ENCODE data around the gene CCDC80.

The CCDC80 gene, protein sequence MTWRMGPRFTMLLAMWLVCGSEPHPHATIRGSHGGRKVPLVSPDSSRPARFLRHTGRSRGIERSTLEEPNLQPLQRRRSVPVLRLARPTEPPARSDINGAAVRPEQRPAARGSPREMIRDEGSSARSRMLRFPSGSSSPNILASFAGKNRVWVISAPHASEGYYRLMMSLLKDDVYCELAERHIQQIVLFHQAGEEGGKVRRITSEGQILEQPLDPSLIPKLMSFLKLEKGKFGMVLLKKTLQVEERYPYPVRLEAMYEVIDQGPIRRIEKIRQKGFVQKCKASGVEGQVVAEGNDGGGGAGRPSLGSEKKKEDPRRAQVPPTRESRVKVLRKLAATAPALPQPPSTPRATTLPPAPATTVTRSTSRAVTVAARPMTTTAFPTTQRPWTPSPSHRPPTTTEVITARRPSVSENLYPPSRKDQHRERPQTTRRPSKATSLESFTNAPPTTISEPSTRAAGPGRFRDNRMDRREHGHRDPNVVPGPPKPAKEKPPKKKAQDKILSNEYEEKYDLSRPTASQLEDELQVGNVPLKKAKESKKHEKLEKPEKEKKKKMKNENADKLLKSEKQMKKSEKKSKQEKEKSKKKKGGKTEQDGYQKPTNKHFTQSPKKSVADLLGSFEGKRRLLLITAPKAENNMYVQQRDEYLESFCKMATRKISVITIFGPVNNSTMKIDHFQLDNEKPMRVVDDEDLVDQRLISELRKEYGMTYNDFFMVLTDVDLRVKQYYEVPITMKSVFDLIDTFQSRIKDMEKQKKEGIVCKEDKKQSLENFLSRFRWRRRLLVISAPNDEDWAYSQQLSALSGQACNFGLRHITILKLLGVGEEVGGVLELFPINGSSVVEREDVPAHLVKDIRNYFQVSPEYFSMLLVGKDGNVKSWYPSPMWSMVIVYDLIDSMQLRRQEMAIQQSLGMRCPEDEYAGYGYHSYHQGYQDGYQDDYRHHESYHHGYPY

DNA sequence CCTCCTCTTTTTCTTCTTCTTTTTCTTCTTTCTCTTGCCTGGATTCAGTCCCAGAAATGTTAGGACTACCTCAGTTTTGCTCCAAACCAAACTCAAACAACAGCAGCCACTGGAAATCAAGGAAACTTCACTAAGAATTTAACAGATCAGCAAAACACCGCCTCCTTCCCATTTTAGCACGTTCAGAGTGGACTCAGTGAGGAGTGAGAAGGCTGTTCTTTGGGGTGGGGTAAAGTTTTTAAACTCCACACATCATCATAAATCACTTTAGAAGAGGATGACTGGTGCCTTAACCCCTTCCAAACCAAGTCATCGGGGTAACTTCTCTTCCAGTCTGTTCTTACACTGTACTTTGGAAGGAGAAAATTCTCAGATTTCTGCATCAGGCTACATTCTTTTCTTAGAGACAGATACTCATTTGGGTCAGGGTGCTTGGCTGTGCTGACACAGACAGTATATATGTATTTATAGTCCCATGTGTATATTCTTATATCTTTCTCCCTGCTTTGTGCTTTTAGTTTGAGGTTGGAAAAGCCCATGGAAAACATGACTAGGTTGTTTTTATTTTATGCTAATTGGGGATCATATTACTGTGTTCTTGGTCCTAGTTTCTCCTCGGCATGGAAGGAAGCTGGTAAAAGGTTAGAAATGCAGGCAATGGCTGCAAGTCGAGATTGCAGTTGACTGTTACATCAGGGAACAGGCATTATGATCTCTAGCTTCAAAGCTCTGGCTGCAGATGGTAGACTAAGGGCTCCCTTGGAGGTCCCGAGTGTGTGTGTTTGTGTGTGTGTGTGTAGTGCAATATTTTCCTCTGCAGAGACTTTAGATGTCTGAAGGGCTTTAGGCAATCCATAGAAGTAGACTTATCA lies at the start of gene CCDC80:
TSS of gene CCDC80 (minus strand) at position 214 of the 872 bp plus-strand sequence. CDS start 1,238 bp downstream, outside the sequence.
- DNase-seq (ENCODE audit: low spot score) (no peak), FAIRE-seq (no peak)

DNA sequence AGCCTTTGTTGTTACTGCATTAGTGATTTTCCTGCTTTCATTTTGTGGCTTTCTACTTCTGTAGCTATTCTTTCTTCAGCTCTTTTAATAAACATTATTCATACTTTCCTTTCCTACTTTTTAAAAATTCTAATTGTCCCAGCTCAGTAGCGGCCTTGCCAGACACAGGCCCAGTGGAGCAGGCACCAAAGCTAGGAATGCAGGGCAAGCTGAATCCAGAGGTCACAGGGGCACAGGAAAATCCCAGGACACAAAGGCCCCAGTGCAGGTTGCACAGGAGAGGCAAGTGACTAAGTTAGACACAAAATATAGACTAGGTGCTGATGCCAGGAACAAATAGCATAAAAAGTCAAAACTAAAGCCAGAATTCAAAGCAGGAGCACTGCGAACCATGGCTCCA lies 49.0 kb upstream of the CCDC80 start:
- DNase-seq (ENCODE audit: low spot score) (no peak), FAIRE-seq (no peak)

DNA sequence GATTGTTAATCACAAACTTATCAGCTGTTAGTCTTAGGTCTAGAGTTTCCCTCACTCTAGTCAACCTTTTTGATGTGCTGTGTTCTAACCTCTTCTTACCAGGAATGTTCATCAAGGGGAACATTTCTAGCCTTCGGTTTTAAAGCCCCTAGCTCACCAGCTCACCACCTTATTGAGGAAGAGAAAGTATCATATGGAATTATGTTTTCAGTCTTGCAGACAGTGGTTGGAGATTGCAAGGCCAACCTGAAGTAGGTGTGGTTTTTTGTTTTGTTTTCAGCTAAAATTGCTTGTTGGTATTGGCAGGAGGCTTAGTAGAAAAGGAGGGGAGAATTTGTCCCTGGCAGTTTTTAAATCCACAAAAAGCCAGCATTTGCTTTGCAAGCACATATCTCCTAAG lies 48.4 kb upstream of the CCDC80 start:
- FAIRE-seq (no peak), DNase-seq (ENCODE audit: low spot score) (no peak)

DNA sequence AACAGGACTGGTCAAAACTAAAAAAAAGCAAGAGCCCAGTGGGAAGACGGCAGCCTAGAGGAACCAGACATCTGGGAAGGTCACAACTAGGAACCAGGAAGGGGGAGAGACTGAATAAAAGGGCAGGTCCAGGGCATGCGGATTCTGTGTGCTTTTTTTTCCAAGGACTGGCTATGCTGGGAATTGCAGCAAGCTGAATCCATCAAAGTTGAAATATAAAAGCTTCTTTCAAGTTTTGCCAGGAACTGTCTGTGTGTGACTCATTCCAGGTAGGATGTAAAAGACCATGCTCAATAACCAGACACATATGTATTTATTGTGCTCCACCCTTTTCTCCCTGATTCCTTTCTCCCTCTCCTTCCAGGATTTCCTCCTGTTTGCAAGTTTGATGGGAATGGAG lies 47.9 kb upstream of the CCDC80 start:
- FAIRE-seq (no peak), DNase-seq (ENCODE audit: low spot score) (peak; percentile 58)

DNA sequence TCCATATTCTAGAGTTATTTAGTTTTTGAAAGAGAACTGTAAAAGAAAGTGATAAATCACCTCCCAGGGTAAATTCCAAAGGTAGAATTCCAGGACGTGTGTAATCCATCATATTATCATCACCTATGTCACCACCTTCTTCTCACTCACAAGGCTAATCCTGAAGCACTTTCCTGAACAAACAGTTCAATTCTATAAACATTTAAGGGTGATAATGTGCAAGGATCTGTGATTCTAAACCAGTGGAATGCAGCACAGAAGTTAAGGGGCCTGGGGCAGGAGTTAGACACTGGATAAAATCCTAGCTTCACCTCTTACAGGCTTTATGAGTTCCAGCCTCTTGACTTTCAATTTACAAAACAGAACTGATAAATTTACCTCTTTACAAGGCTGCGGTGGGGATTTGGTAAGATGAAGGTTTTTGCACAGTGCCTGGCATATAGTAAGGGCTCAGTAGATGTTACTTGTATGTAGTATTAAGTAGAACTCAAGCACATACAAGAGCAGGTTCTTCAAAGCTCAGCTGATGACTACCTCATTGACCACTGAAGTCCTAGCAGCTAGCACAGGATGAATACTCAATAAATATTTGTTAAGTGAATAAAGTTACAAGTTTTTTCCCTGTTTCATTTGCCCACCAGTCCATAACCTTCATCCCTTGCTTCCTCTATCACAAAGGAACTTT lies 47.3 kb upstream of the CCDC80 start:
- DNase-seq (ENCODE audit: low spot score) (no peak), FAIRE-seq (no peak)

DNA sequence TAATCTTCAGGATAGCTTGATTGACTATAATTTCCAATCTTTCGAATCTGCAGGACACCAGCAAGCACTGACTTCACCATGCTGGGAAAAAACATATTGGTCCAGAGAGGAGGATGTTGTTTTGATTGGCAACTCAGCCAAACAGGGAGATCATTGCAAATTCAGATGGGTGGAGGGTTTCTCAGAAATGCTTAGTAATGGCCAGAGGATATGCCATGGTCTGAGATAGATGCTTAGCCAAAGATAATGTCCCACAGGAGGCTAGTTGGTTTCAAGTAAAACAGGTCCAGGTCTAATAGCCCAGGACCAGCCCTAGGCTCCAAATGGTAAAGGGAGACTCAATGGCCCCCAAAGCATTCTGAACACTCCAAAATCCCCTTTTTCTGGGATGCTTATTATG lies 46.7 kb upstream of the CCDC80 start:
- DNase-seq (ENCODE audit: low spot score) (no peak), FAIRE-seq (no peak)

DNA sequence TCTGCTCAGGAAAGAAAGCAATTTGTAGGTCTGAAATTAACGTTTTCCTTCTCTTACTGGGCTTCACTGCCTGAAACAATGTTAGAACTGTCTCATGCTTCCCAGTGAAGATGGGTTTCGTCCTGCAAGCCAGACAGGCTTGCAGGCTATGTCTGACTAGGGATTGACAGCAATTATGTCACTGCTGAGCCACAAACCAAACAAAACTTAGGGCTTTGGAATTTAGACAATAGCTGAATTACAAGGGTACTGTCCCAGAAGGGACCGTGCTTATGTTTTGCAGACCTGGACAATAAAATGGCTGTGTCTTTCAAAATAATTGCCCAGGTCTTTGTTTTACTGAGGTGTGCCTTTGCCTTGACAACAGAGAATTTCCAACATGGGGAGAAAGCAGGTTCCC lies 46.3 kb upstream of the CCDC80 start:
- DNase-seq (ENCODE audit: low spot score) (no peak), FAIRE-seq (no peak)

DNA sequence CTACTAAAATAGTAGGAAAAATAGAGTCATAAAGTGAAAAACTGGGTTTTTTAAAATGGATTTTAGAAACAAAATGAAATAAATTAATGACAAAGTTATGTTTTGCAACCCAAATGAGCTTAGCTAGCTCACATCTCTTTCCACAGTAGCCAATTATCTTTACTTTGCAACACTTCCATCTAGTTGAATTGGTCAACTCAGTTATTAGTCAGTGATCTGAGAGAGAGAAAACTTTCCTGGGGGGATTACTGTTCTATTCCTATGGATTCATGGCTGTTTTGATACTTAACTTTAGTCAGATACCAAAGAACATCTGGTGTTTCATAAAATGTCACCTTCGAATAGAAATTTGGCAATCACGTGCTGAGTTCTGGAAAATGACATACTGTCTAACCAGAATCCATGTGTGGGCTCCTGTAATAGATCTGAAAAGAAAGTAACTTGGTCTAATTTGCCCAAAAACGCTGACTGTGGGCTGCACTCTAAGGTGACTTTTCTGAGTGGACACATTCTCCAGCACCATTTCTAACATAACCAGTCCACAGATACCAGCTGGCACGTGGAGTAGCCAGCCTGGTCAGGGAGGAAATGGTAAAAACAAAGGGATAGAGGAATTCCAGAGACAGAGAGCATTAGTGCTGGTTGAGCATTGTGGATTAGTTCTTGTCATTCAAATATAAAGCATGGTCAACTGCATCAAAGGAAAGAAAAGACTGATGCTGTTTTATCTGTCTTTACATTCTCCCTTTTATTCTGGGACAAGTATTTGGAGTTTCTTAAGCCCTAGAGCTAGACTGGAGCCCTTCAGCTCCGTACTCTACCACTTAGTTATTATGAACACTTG lies 45.2 kb upstream of the CCDC80 start:
- FAIRE-seq (peak; percentile 13), DNase-seq (ENCODE audit: low spot score) (no peak)

DNA sequence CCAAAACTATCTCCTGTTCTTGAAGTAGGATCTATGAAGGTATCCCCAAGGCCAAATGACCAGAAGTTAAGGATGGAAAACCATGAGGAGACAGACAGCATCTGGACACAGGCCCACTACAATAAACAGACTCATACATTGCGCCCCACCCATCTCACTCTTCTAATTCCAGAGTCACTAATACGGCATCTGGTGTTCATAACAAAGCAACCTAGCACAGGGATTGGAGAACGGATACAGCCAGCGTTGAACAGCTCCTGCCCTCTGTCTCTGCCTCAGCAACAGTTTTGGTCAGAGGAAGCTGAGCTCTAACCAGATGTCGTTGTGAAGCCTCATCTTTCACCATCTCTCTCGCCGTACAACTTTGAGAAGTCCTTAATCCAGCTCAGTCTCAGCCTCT lies 44.5 kb upstream of the CCDC80 start:
- DNase-seq (ENCODE audit: low spot score): no peak
- no peak for FAIRE-seq

DNA sequence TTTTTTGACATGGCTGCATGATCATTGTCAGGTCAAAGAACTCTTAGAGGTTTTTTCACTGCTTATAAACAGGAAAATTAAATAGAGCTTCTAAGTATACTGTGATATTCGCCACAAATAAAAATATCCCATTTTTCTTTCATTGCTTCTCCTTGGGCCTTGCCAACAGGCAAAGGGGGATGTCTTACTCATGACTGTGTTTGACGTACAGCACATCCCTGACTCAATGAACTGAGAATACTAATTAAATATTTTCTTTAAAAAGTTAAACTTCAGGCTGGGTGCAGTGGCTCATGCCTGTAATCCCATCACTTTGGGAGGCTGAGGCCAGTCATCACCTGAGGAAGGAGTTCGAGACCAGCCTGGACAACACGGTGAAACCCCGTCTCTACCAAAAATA lies 41.4 kb upstream of the CCDC80 start:
- no peak for DNase-seq (ENCODE audit: low spot score)
- no peak for FAIRE-seq

DNA sequence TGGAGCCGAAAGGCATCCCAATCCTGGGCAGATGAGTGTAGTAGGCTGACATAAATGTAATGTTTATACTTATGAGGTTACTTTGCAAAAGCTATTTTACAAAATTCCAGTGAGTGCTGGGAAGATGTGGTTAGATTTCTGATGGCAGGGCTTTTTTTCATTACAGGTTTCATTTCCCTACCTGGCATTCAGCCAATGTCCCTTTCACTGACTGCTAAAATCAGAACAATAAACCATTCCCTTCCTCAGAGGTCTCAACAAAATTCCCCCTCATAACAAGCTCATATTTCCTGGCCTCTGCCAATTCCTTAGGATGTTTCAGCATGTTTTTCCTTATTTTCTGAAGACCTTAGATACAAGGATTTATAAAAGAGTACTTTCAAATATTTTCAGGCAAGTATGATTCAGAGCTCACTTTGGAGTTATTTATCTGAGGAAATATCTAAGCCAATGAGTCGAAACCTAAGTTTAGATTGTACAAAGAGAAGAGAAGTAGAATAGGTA lies 40.9 kb upstream of the CCDC80 start:
- no peak for FAIRE-seq
- DNase-seq (ENCODE audit: low spot score): peak; percentile 45

DNA sequence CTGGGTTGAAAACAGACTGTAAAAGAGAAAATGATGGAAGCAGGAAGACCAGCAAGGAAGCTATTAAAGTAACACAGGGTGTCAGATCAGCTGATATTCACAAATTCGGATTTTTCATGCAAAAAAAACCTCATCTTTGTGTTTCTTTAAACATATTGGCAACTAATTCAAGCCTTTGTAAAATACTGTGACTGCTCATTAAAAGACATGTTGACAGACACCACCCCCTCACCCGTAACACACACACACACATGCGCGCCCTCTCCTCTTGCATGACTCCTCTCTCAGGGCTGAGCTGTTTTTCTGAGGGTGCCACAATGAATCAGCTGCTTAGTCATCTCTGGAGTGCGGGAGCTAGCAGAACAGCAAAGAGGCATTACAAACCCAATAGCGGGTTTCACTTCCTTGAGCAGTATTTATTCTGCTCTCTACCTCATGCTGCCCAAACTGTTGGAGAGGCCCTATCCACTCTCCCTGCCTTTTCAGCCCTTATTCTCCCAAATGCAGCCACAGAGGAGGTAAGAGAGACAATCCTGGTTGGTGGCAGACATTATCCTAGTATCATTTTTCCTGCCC lies 35.8 kb upstream of the CCDC80 start:
- FAIRE-seq: peak; percentile 90
- DNase-seq (ENCODE audit: low spot score): peak; percentile 69

DNA sequence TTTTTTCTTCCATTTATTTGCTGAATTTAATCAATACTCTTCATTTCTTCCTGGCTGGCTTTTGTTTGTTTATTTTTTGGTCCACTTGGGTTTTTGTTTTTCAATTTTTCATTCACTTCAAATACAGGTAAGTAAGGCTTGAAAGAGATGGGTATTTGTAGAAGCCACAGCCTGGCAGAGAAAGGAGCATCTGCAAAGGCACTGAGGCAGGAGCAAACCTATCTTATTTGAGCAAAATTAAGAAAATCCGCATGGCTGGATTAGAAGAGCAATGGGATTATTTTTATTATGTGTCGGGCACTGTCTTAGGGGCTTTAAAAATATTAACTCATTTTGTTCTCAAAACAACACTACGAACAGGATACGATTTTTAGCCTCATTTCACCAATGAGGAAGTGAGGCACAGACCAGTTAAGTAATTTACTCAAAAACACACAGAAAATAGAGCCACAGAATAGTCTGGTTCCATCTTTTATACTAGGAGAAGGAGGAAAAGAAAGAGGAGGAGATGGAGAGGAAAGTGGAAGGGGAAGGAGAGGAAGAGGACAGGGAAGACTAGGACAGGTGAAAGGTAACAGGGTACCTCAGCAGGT lies 35.1 kb upstream of the CCDC80 start:
- DNase-seq (ENCODE audit: low spot score): no peak
- no peak for FAIRE-seq

DNA sequence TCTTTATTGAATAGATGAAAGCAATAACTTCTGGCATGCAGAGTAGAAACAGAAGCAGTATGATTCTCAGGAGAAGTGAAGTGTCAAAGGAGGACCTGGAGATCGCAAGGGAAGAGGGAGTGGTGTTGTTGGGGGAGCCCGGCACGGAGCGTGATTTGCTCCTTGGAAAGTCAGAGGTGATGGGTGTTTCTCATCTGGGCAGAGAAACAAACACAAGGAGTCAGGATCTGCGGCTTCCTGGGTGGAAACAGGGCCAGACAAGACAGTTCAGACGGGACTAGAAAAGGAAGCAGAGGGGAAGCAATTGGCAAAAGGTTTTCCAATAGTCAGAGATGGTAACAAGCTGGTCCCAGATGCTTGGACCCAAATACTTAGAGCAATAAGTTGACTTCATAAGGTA lies 34.4 kb upstream of the CCDC80 start:
- FAIRE-seq (no peak), DNase-seq (ENCODE audit: low spot score) (no peak)

DNA sequence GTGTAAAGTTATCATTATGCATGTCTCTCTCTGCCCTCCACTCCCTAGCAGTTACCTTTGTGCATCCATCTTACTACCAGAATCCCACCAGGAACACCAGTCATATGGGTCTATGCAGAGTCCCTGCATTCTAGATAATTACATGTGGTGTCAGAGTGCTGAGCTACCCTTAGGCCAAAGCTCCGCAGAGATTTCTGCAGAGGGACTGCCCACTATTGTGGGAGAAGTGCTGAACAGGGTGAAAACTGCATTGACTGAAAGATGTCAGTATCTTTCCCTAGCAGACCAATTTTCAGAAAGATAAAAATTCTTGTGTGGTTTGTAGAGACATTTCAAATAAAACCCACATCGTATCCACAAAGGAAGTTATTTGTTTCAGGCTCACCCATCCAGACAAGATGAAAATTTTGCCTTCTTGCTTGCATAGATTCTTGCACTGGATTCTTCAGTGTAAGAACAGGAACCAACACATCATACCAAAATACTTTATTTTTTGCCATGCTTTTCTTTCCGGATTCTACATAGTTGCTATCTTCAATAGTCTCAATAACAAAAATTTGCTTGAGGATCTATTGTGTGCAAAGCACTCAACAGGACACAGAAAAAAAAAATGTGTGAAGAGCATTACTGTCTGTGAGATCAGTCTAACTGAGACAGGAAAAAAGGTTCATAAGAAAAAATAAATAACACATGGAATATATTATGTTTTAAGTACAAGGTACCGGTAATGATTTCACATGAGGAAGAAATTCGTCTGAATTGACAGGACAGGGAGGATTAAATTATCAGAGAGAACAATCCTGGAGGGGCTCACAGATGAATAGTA lies 32.0 kb upstream of the CCDC80 start:
- DNase-seq (ENCODE audit: low spot score): no peak

DNA sequence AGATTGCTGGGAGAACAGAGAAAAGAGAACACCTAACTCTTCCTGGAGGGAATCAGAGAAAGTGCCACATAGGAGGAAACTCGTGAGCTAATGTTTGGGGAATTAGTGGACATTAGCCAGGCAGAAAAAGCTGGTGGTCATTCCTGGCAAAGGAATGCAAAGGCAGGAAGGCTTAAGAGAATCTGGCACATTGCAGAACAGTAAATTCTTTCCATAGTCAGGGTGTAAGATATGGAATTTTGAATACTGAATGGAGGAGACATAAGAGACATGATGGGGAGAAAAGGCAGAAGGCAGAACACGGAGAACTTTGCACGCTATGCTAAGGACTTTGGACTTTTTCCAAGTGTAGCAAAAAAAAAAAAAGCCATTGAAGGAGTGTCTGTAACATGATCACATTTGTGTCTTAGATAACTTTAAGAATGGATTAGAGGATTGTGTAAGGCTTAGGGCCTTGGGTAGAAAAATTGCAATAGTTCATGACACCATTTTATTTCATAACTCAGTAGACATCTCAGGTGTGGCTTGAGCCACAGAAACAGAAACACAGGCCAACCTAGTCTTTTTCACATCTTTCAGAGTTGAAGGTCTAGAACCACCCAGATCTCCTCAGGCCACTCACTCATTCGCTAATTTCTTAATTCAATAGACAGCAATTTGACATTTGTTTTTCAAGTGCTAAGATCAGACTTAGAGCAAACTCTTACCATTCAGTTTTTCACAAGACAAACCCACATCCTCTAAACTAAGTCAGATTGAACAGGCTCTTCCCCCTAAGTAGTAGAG lies 31.2 kb upstream of the CCDC80 start:
- DNase-seq (ENCODE audit: low spot score) (peak; percentile 60), FAIRE-seq (no peak)

More for the DNA sequence above, 32.0 kb upstream of the CCDC80 start:
- FAIRE-seq: no peak

DNA sequence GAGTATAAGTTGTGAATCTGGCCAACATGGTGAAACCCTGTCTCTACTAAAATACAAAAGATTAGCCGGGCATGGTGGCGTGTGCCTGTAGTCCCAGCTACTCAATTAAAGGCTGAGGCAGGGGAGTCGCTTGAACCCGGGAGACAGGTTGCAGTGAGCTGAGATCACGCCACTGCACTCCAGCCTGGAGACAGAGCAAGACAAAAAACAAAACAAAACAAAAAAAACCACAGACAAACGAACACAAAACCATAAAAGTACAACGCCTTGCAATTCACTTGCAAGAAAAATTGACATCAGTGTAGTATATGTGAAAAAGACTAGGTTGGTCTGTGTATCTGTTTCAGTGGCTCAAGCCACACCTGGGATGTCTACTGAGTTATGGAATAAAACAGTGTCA lies 29.9 kb upstream of the CCDC80 start:
- FAIRE-seq (no peak), DNase-seq (ENCODE audit: low spot score) (no peak)

All from urothelium cell line (cell line).